Cardiac fibroblast (primary cell): Measurements from ENCODE around the gene AP1S3.
A peak's percentile ranks its signal among the peaks of the same experiment; 100 is the strongest.
"Not testable (repeated sequence)": the region's sequence is repeated elsewhere in the genome, so short reads cannot be mapped to it uniquely, and the experiment has no call there.

Experiments
- DNase-seq, 2 donors: peaks; one replicate each; pipeline versions ENCODE4 v3.0.0 to v3.0.0-alpha.2; 2010; ENCODE audit warnings: low read depth in 2 of 2
- H3K4me3 ChIP-seq, 2 donors: replicated peaks in 1 of 2; 1 replicate in 1 of 2; 2 replicates in 1 of 2; pipeline ENCODE4 v1.5.1; 2011; ENCODE audit warnings: low read depth in 2 of 2, low read length in 2 of 2, mild to moderate bottlenecking in 2 of 2, moderate library complexity in 1 of 2
- CTCF ChIP-seq: IDR thresholded peaks from one replicate; pipeline ENCODE4 v1.5.1; 2011; ENCODE audit warnings: low read depth, mild to moderate bottlenecking, low read length, inconsistent platforms

AP1S3 gene

GRCh38 chr2:223826995-223827394 lies 10.4 kb downstream of the AP1S3 start:
- no peak overlapping the region for H3K4me3 ChIP-seq
- DNase-seq, result no peak
- no peak for TF ChIP-seq CTCF

GRCh38 chr2:223824301-223824700 lies 13.1 kb downstream of the AP1S3 start:
- TF ChIP-seq CTCF, result no peak
- no peak overlapping the region for H3K4me3 ChIP-seq
- no peak for DNase-seq

- no peak for DNase-seq
- no peak overlapping the region for H3K4me3 ChIP-seq
- TF ChIP-seq CTCF, result no peak
Observed at GRCh38 chr2:223822818-223823217, 14.6 kb downstream of the AP1S3 start.

- no peak overlapping the region for H3K4me3 ChIP-seq
- TF ChIP-seq CTCF, result no peak
- peak in 1 of 2 donors; percentile 57 for DNase-seq
Observed at GRCh38 chr2:223820549-223820948, 16.8 kb downstream of the AP1S3 start.

- DNase-seq, result no peak
- H3K4me3 ChIP-seq, result no peak overlapping the region
Observed at GRCh38 chr2:223819891-223820290, 17.5 kb downstream of the AP1S3 start.

GRCh38 chr2:223815884-223816570 lies 21.4 kb downstream of the AP1S3 start:
- no peak for TF ChIP-seq CTCF
- DNase-seq, result peak in 1 of 2 donors; percentile 42
- H3K4me3 ChIP-seq, result no peak overlapping the region

More at GRCh38 chr2:223819891-223820290, 17.5 kb downstream of the AP1S3 start:
- no peak for TF ChIP-seq CTCF

- H3K4me3 ChIP-seq, result no peak overlapping the region
- peak; percentile 88 to 95 for DNase-seq
- no peak for TF ChIP-seq CTCF
Observed at GRCh38 chr2:223815186-223815883, 22.0 kb downstream of the AP1S3 start.

- H3K4me3 ChIP-seq, DNase-seq: not testable (repeated sequence)
Observed at GRCh38 chr2:223814764-223815163, 22.6 kb downstream of the AP1S3 start.
